ENCODE results near the gene SMOC1.
A peak's percentile ranks its signal among the peaks of the same experiment; 100 is the strongest.
"Not testable (repeated sequence)": the region's sequence is repeated elsewhere in the genome, so short reads cannot be mapped to it uniquely, and the experiment has no call there.

SMOC1 gene

GRCh38 chr14:69895109-69895508 lies 15.9 kb downstream of the SMOC1 start:
- no peak for DNase-seq (ENCODE audit: low read depth)
- TF ChIP-seq, protein P1, sequence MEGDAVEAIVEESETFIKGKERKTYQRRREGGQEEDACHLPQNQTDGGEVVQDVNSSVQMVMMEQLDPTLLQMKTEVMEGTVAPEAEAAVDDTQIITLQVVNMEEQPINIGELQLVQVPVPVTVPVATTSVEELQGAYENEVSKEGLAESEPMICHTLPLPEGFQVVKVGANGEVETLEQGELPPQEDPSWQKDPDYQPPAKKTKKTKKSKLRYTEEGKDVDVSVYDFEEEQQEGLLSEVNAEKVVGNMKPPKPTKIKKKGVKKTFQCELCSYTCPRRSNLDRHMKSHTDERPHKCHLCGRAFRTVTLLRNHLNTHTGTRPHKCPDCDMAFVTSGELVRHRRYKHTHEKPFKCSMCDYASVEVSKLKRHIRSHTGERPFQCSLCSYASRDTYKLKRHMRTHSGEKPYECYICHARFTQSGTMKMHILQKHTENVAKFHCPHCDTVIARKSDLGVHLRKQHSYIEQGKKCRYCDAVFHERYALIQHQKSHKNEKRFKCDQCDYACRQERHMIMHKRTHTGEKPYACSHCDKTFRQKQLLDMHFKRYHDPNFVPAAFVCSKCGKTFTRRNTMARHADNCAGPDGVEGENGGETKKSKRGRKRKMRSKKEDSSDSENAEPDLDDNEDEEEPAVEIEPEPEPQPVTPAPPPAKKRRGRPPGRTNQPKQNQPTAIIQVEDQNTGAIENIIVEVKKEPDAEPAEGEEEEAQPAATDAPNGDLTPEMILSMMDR (IDR thresholded peaks at IDR 0.05; ENCODE audit: low read depth, low read length, missing control alignments), result no peak
- no peak overlapping the region for H3K4me3 ChIP-seq (ENCODE audit: low read depth, low read length)

DNA sequence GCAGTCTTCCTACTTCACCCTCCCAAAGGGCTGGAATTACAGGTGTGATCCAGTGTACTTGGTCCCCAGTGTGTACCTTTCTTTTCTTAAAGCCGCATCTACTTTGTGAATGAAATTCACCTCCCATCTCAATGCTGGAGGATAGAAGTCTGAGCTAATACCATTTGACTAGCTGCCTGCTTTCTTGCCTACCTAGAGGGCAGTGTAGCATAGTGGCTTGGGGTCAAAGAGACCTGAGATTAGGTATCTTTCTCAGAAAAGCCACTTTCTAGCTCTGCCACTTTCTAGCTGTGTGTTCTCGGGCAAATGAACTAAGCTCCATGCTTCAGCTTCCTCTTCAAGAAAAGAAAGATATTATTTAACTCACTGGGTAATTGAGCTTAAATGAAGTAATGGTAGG lies 16.9 kb downstream of the SMOC1 start:
- TF ChIP-seq, protein P1 (IDR thresholded peaks at IDR 0.05; ENCODE audit: low read depth, low read length, missing control alignments), result peak; percentile 26
- no peak overlapping the region for H3K4me3 ChIP-seq (ENCODE audit: low read depth, low read length)
- no peak for DNase-seq (ENCODE audit: low read depth)

DNA sequence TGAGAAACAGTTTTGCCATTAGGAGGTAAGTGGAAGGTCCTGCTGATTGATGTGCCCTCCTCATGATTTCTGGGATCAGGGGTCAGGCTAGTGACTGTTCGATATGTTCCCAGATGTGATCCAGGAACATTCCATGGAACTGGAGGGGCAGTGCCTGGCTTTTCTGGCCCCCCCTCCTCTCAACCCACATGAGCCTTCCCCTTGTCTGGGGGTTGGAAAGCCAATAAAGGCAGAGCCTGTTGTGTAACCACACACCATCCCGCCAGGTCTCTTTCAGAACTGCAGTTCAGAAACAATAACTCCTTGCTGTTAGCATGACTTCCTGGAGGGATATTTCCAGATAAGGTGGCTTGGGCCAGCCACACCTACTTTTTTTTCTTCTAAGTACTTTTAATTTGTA lies 17.8 kb downstream of the SMOC1 start:
- no peak overlapping the region for H3K4me3 ChIP-seq (ENCODE audit: low read depth, low read length)
- DNase-seq (ENCODE audit: low read depth), result no peak
- TF ChIP-seq, protein P1 (IDR thresholded peaks at IDR 0.05; ENCODE audit: low read depth, low read length, missing control alignments), result no peak

GRCh38 chr14:69900603-69901002 lies 21.4 kb downstream of the SMOC1 start:
- no peak for DNase-seq (ENCODE audit: low read depth)
- TF ChIP-seq, protein P1 (IDR thresholded peaks at IDR 0.05; ENCODE audit: low read depth, low read length, missing control alignments), result no peak
- no peak overlapping the region for H3K4me3 ChIP-seq (ENCODE audit: low read depth, low read length)

DNA sequence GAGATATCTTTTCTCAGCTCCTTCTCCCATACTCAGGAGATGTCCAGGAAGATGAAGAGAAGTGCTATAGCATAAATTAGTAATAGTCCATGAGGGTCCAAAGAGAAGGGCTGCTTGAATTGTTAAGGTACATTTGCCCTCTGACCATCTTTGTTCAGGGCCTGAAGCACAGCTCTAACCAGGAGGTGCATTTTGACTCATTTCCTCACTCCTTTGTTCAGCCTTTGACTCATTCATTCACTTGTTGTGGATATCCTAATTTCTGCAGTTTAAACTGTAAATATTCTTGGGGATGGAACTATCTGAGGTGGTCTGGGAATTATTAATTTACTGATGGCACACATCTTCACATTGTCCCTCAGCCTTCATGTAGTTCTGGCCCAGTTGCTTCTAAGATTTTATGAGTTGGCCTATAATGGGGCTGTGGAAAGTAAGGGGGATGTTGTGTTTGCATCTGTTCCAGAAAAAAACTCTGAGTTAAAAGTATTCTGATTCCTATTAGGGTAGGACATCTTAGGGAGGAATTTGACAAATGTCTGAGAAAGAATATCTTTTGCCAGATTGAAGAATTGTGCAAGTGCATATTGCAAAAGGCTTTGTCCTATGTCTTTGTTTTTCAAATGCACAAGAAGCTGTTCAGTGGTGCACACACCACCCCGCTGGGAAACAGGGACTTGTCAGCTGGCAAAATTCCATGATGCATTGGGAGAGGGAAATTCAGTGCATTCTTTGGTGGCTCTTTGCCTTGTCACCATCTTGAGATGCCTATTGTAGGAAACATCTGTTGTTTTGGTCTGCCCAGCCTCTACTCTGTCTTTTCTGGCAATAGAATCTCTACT lies 22.1 kb downstream of the SMOC1 start:
- DNase-seq (ENCODE audit: low read depth), result no peak
- H3K4me3 ChIP-seq (ENCODE audit: low read depth, low read length), result no peak overlapping the region
- TF ChIP-seq, protein P1 (IDR thresholded peaks at IDR 0.05; ENCODE audit: low read depth, low read length, missing control alignments), result no peak

DNA sequence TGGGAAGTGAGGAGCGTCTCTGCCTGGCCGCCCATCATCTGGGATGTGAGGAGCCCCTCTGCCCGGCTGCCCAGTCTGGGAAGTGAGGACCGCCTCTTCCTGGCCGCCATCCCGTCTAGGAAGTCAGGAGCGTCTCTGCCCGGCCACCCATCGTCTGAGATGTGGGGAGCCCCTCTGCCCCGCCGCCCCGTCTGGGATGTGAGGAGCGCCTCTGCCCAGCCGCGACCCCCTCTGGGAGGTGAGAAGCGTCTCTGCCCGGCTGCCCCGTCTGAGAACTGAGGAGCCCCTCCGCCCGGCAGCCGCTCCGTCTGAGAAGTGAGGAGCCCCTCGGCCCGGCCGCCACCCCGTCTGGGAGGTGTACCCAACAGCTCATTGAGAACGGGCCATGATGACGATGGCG lies 23.8 kb downstream of the SMOC1 start:
- H3K4me3 ChIP-seq (ENCODE audit: low read depth, low read length); DNase-seq (ENCODE audit: low read depth): not testable (repeated sequence)

GRCh38 chr14:69904246-69904645 lies 25.0 kb downstream of the SMOC1 start:
- TF ChIP-seq, protein P1 (IDR thresholded peaks at IDR 0.05; ENCODE audit: low read depth, low read length, missing control alignments), result no peak
- DNase-seq (ENCODE audit: low read depth), result no peak

More at GRCh38 chr14:69904246-69904645, 25.0 kb downstream of the SMOC1 start:
- H3K4me3 ChIP-seq (ENCODE audit: low read depth, low read length), result no peak overlapping the region

Measured in GM12864 (cell line).